Measurements from ENCODE around the gene COL21A1.

The COL21A1 gene

DNA sequence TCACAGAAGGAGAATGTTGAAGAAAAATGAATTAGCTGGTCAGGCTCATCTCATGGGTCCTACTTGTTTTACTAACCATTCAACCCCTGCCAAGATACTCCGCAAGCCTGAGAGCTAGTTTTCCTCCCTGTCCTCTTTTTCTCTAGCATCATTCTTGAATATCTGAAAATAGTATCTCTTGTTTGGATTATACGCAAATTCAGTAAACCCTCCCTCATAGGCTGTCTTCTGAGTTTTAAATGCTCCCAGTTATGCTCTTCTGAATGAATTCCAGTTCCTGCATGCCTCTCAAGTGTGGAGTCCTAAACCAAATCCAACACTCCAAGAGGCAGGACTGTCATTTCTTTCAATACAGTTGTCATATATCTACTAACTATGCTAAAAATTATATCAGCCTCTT lies 99.6 kb downstream of the COL21A1 start:
- Histone ChIP-seq H3K4me1 (ENCODE audit: control insufficient read depth in 1 of 2, insufficient read depth in 2 of 2, low read length in 2 of 2) (no peaks in the 10 kb centered on the region), H4K8ac (ENCODE audit: low read depth, low read length) (no peak overlapping the region), H3K18ac (ENCODE audit: low read length) (no peak overlapping the region), H3K27ac (ENCODE audit: low read depth, low read length) (no peak overlapping the region), H3K79me2 (ENCODE audit: control insufficient read depth, insufficient read depth, low read length, poor library complexity) (no peaks in the 10 kb centered on the region), H2AFZ (ENCODE audit: insufficient read depth, low read length, poor library complexity) (no peak overlapping the region), H3K79me1 (ENCODE audit: low read length) (no peaks in the 10 kb centered on the region), H3K4me3 (ENCODE audit: low read depth, low read length) (no peak overlapping the region), H3K27me3 (ENCODE audit: insufficient read depth, low read length) (no peaks in the 10 kb centered on the region), H2AK5ac (ENCODE audit: low read length) (no peak overlapping the region), H4K91ac (ENCODE audit: low read depth, low read length) (no peak overlapping the region), H4K12ac (ENCODE audit: low read depth, low read length) (no peak overlapping the region), H2BK120ac (ENCODE audit: insufficient read depth, low read length, poor library complexity) (no peak overlapping the region), H3K23ac (ENCODE audit: low read length) (no peak overlapping the region), H3K9ac (ENCODE audit: low read length) (no peak overlapping the region), H2BK12ac (ENCODE audit: low read length) (no peak overlapping the region), H3K9me3 (ENCODE audit: insufficient read depth, low read depth, low read length) (no peaks in the 10 kb centered on the region), H3K36me3 (ENCODE audit: control insufficient read depth in 1 of 2, insufficient read depth in 2 of 2, low read length in 2 of 2) (no peaks in the 10 kb centered on the region), H2BK5ac (ENCODE audit: low read depth, low read length, poor library complexity) (no peak overlapping the region), H3K14ac (ENCODE audit: low read length) (no peak overlapping the region), H3K4ac (ENCODE audit: low read depth, low read length) (no peak overlapping the region), H3K4me2 (ENCODE audit: low read length) (no peak overlapping the region)
- no CpG with 5 or more reads among the region's 2 CpGs for WGBS (ENCODE audit: extremely low coverage, insufficient coverage, insufficient read length)
- DNase-seq = no peak

DNA sequence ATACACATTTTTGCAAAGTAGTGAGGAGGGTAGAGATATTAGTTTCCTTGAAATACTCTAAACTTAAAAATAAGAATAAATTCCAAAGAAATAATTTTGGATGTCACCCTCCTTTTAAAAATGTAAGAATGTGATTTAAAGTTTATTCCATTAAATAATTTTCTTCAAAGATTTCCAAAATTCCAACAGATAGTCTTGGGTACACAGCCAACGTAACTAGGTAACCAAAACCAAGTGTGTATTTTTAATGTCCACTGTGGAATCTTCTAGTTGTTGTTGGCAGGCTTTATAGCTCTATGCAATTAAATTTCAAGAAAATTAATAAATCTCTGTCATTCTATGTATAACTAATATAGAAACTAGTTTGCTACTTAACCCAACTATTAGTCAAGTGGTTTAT lies 101.3 kb downstream of the COL21A1 start:
- H2AK5ac ChIP-seq (ENCODE audit: low read length) = no peak overlapping the region

DNA sequence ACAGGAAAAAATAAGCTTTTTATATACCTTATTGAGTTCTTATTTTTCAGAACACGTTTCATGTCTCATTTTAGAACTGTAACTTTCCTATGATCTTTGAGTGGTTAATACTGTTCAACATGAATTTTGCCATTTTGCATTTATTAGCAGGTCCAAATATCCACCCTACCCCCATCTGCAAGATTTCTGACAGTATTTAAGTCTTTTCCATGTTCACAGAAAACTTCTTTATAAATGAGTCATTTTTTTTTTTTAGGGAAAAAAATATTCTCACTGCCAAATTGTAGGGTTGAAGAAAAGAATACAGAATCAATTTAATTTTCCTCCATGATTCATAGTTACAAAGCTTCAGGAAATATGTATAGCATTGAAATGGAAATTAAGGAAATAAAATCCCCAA lies 101.8 kb downstream of the COL21A1 start:
- no peak overlapping the region for H4K8ac ChIP-seq (ENCODE audit: low read depth, low read length)
- H3K79me2 ChIP-seq (ENCODE audit: control insufficient read depth, insufficient read depth, low read length, poor library complexity) = no peaks in the 10 kb centered on the region
- no peak overlapping the region for H2BK120ac ChIP-seq (ENCODE audit: insufficient read depth, low read length, poor library complexity)
- no peak overlapping the region for H3K23ac ChIP-seq (ENCODE audit: low read length)
- no peak for DNase-seq
- no peak overlapping the region for H3K4me2 ChIP-seq (ENCODE audit: low read length)
- H2BK5ac ChIP-seq (ENCODE audit: low read depth, low read length, poor library complexity) = no peak overlapping the region
- no peak overlapping the region for H3K4me3 ChIP-seq (ENCODE audit: low read depth, low read length)
- no peak overlapping the region for H4K12ac ChIP-seq (ENCODE audit: low read depth, low read length)
- H3K36me3 ChIP-seq (ENCODE audit: control insufficient read depth in 1 of 2, insufficient read depth in 2 of 2, low read length in 2 of 2) = no peaks in the 10 kb centered on the region
- no peak overlapping the region for H3K27ac ChIP-seq (ENCODE audit: low read depth, low read length)
- H2AFZ ChIP-seq (ENCODE audit: insufficient read depth, low read length, poor library complexity) = no peak overlapping the region
- WGBS (ENCODE audit: extremely low coverage, insufficient coverage, insufficient read length) = no CpG with 5 or more reads among the region's 1 CpG
- H3K79me1 ChIP-seq (ENCODE audit: low read length) = no peaks in the 10 kb centered on the region
- H2AK5ac ChIP-seq (ENCODE audit: low read length) = no peak overlapping the region
- H2BK12ac ChIP-seq (ENCODE audit: low read length) = no peak overlapping the region
- no peak overlapping the region for H3K9ac ChIP-seq (ENCODE audit: low read length)
- H4K91ac ChIP-seq (ENCODE audit: low read depth, low read length) = no peak overlapping the region
- no peaks in the 10 kb centered on the region for H3K4me1 ChIP-seq (ENCODE audit: control insufficient read depth in 1 of 2, insufficient read depth in 2 of 2, low read length in 2 of 2)
- no peak overlapping the region for H3K18ac ChIP-seq (ENCODE audit: low read length)
- H3K27me3 ChIP-seq (ENCODE audit: insufficient read depth, low read length) = no peaks in the 10 kb centered on the region
- no peak overlapping the region for H3K4ac ChIP-seq (ENCODE audit: low read depth, low read length)
- no peaks in the 10 kb centered on the region for H3K9me3 ChIP-seq (ENCODE audit: insufficient read depth, low read depth, low read length)
- no peak overlapping the region for H3K14ac ChIP-seq (ENCODE audit: low read length)

More for the DNA sequence above, 101.3 kb downstream of the COL21A1 start:
- Histone ChIP-seq H3K79me2 (ENCODE audit: control insufficient read depth, insufficient read depth, low read length, poor library complexity) (no peaks in the 10 kb centered on the region), H2BK12ac (ENCODE audit: low read length) (no peak overlapping the region), H3K27ac (ENCODE audit: low read depth, low read length) (no peak overlapping the region), H3K36me3 (ENCODE audit: control insufficient read depth in 1 of 2, insufficient read depth in 2 of 2, low read length in 2 of 2) (no peaks in the 10 kb centered on the region), H3K9ac (ENCODE audit: low read length) (no peak overlapping the region), H3K14ac (ENCODE audit: low read length) (no peak overlapping the region), H3K4me3 (ENCODE audit: low read depth, low read length) (no peak overlapping the region), H4K8ac (ENCODE audit: low read depth, low read length) (no peak overlapping the region), H2BK120ac (ENCODE audit: insufficient read depth, low read length, poor library complexity) (no peak overlapping the region), H3K4me1 (ENCODE audit: control insufficient read depth in 1 of 2, insufficient read depth in 2 of 2, low read length in 2 of 2) (no peaks in the 10 kb centered on the region), H3K18ac (ENCODE audit: low read length) (no peak overlapping the region), H4K91ac (ENCODE audit: low read depth, low read length) (no peak overlapping the region), H3K4me2 (ENCODE audit: low read length) (no peak overlapping the region), H3K4ac (ENCODE audit: low read depth, low read length) (no peak overlapping the region), H3K79me1 (ENCODE audit: low read length) (no peaks in the 10 kb centered on the region), H3K9me3 (ENCODE audit: insufficient read depth, low read depth, low read length) (no peaks in the 10 kb centered on the region), H3K27me3 (ENCODE audit: insufficient read depth, low read length) (no peaks in the 10 kb centered on the region), H2AFZ (ENCODE audit: insufficient read depth, low read length, poor library complexity) (no peak overlapping the region), H3K23ac (ENCODE audit: low read length) (no peak overlapping the region), H4K12ac (ENCODE audit: low read depth, low read length) (no peak overlapping the region), H2BK5ac (ENCODE audit: low read depth, low read length, poor library complexity) (no peak overlapping the region)
- no CpG with 5 or more reads among the region's 1 CpG for WGBS (ENCODE audit: extremely low coverage, insufficient coverage, insufficient read length)
- DNase-seq = no peak

DNA sequence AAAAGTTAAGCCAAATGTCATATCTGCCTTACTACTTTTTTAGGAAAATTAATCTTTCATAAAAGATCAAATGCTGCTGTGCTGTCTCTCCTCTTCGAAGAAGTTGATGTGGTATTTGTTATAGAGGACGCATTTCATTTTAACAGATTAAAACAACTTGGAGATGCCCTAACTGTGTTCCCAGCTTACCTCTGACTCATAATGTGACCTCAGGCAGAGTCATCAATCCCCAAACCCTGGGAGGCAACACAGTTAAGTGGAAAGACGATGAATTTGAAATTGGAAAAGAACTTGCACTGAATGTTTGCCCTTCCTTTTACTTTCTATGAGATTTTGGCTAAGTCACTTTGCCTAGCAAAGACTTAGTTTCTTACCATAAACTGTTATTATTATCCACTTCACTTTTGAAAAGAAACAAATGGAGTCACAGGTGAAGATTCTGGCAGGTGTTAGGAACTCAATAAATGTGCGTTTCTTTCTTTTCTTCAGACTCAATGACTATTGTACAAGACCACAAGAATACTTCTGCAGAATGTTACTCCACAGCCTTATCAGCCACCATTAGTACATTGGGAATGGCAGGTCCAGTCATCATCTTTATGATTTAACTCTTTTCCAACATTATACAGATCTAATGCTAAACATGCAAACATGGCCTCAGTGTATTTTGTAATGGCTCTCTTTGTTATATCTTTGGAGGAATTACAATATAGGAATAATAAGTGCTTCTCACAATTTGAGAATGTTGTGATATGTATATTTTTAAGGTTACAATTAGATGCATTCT lies 102.6 kb downstream of the COL21A1 start:
- no CpG with 5 or more reads among the region's 4 CpGs for WGBS (ENCODE audit: extremely low coverage, insufficient coverage, insufficient read length)
- Histone ChIP-seq H2AK5ac (ENCODE audit: low read length) (no peak overlapping the region), H2BK120ac (ENCODE audit: insufficient read depth, low read length, poor library complexity) (no peak overlapping the region), H3K4me3 (ENCODE audit: low read depth, low read length) (no peak overlapping the region), H4K8ac (ENCODE audit: low read depth, low read length) (no peak overlapping the region), H3K79me2 (ENCODE audit: control insufficient read depth, insufficient read depth, low read length, poor library complexity) (no peaks in the 10 kb centered on the region), H3K4me2 (ENCODE audit: low read length) (no peak overlapping the region), H3K27ac (ENCODE audit: low read depth, low read length) (no peak overlapping the region), H3K9me3 (ENCODE audit: insufficient read depth, low read depth, low read length) (no peaks in the 10 kb centered on the region), H3K4me1 (ENCODE audit: control insufficient read depth in 1 of 2, insufficient read depth in 2 of 2, low read length in 2 of 2) (no peaks in the 10 kb centered on the region), H3K27me3 (ENCODE audit: insufficient read depth, low read length) (no peaks in the 10 kb centered on the region), H3K4ac (ENCODE audit: low read depth, low read length) (no peak overlapping the region), H2BK5ac (ENCODE audit: low read depth, low read length, poor library complexity) (no peak overlapping the region), H3K36me3 (ENCODE audit: control insufficient read depth in 1 of 2, insufficient read depth in 2 of 2, low read length in 2 of 2) (no peaks in the 10 kb centered on the region), H4K91ac (ENCODE audit: low read depth, low read length) (no peak overlapping the region), H3K9ac (ENCODE audit: low read length) (no peak overlapping the region), H3K14ac (ENCODE audit: low read length) (no peak overlapping the region), H2BK12ac (ENCODE audit: low read length) (no peak overlapping the region), H3K23ac (ENCODE audit: low read length) (no peak overlapping the region), H4K12ac (ENCODE audit: low read depth, low read length) (no peak overlapping the region), H3K18ac (ENCODE audit: low read length) (no peak overlapping the region), H2AFZ (ENCODE audit: insufficient read depth, low read length, poor library complexity) (no peak overlapping the region), H3K79me1 (ENCODE audit: low read length) (no peaks in the 10 kb centered on the region)
- DNase-seq = no peak

All from trophoblast cell (in vitro differentiated cells and primary cell).